NK-92 (cell line): ENCODE measurements around the gene MRPS18B.
A peak's percentile ranks its signal among the peaks of the same experiment; 100 is the strongest.
"Not testable (repeated sequence)": the region's sequence is repeated elsewhere in the genome, so short reads cannot be mapped to it uniquely, and the experiment has no call there.

Source experiments
- DNase-seq: peaks from one replicate; lab custom pipeline; 2025; ENCODE audit not compliant: unreplicated experiment; lab: John Stamatoyannopoulos, UW

The MRPS18B gene

GRCh38 chr6:30635834-30636233, 18.2 kb downstream of the MRPS18B start:
- no peak for DNase-seq

GRCh38 chr6:30640481-30640880, 22.8 kb downstream of the MRPS18B start:
- DNase-seq = no peak

- no peak for DNase-seq
These were observed 23.4 kb downstream of the MRPS18B start for GRCh38 chr6:30641048-30641447.

GRCh38 chr6:30643656-30644055, 26.0 kb downstream of the MRPS18B start:
- DNase-seq = no peak

GRCh38 chr6:30644769-30645168, 27.1 kb downstream of the MRPS18B start:
- no peak for DNase-seq

GRCh38 chr6:30645989-30646388, 28.3 kb downstream of the MRPS18B start:
- DNase-seq = no peak

GRCh38 chr6:30646450-30647241, 29.0 kb downstream of the MRPS18B start, which contains the start of gene C6orf136:
TSS of gene C6orf136 (plus strand) at chr6:30647133. CDS start at chr6:30647232, 99 bp downstream.
- DNase-seq = peak; percentile 75

GRCh38 chr6:30647242-30648116, 29.8 kb downstream of the MRPS18B start:
- no peak for DNase-seq

GRCh38 chr6:30651143-30651542, 33.5 kb downstream of the MRPS18B start:
- DNase-seq = no peak

- DNase-seq = no peak
These were observed 37.4 kb downstream of the MRPS18B start for GRCh38 chr6:30654798-30655742.

GRCh38 chr6:30655743-30656094, 38.1 kb downstream of the MRPS18B start:
- DNase-seq = no peak

- no peak for DNase-seq
These were observed 38.9 kb downstream of the MRPS18B start for GRCh38 chr6:30656513-30656912.

GRCh38 chr6:30657454-30657853, 39.8 kb downstream of the MRPS18B start:
- DNase-seq = no peak

GRCh38 chr6:30657922-30658321, 40.3 kb downstream of the MRPS18B start:
- DNase-seq = not testable (repeated sequence)

GRCh38 chr6:30664994-30665767, 47.5 kb downstream of the MRPS18B start:
- DNase-seq = no peak

- DNase-seq = not testable (repeated sequence)
These were observed 48.7 kb downstream of the MRPS18B start for GRCh38 chr6:30666300-30666699.

GRCh38 chr6:30670760-30671527, 53.3 kb downstream of the MRPS18B start:
- no peak for DNase-seq

GRCh38 chr6:30672445-30673253, 55.0 kb downstream of the MRPS18B start, which contains the start of gene DHX16:
TSS of gene DHX16 (minus strand) at chr6:30673006. CDS start at chr6:30672841, 165 bp downstream.
- no peak for DNase-seq
